ENCODE measurements around the gene MARCHF3. TPM values are rescaled to one million over a fixed set of nuclear protein-coding genes. Genes with fewer than 3 reads are reported as not detected.

MARCHF3 gene
- total RNA-seq, 2 donors from 2014 or later = 19.2 to 46.2 TPM

GRCh38 chr5:126883564-126884245 lies 146.7 kb downstream of the MARCHF3 start:
- no peaks in the 10 kb centered on the region for H3K4me1 Mint-ChIP-seq (ENCODE audit: low read depth in 2 of 2)
- H3K27ac Mint-ChIP-seq = no peak overlapping the region
- no peaks in the 10 kb centered on the region for H3K36me3 Mint-ChIP-seq
- H3K4me3 Mint-ChIP-seq = no peak overlapping the region
- no peaks in the 10 kb centered on the region for H3K27me3 Mint-ChIP-seq
- no peaks in the 10 kb centered on the region for H3K9me3 Mint-ChIP-seq
- DNase-seq (ENCODE audit: low spot score) = no peak
- no peak for ATAC-seq

DNA sequence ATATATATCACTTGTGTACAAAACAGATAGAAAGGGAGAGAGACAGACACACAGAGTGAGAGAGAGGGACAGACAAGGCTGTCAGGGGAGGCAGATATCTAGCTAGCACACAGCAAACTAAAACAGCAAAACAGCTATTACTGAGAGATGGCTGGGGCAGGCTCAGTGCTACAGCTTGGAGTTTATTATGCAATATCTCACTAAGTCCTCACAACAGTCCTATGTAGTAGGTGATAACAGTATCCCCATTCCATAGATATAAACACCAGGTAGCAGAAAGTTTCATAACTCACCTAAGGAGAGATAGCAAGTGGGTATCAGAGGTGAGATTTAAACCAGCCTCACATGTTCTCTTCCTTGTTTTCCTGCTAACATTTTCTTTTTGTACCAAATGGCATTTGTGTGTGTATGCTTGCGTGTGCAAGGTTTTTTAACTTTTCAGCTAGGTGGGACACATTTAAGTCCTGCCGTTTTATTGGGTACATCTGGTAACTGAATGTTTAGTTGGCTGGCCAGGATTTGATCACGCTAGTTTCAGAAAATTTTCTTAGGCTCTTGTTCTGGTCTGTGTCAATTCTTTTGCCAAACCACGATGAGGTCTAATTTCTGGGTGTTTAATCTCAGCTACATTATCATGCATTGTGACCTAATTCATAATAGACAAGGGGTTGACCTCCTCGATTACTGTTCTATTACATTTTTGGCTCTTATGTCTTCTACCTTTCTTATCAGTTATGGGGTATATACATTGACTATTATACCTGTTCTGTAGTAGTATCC lies 148.3 kb downstream of the MARCHF3 start:
- H3K27me3 Mint-ChIP-seq = no peaks in the 10 kb centered on the region
- peak in 1 of 2 donors; percentile 38 for ATAC-seq
- no peak overlapping the region for H3K4me3 Mint-ChIP-seq

DNA sequence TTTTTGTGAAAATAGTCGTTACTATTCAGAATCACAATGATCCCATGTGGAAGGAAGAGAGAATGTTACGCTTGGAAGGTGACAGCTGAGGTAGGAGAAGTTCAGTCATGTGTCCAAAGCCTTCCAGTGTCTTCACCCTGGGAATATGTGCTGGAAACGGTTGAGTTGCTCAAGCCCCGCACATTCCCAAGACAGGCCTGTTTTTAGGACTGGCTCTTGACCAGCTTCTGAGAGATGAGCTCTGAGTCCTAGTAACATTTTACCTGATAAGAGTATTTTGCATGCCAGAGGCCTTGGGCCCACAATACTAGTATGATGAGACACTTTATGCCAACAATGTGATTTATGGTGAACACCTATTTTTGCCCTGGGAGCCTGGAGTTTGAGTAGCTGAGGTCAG lies 151.7 kb downstream of the MARCHF3 start:
- Mint-ChIP-seq H3K9me3 (no peaks in the 10 kb centered on the region), H3K4me3 (no peak overlapping the region), H3K4me1 (ENCODE audit: low read depth in 2 of 2) (peaks cover 0 to 2% of the 10 kb centered on the region in 2 donors), H3K27me3 (no peaks in the 10 kb centered on the region), H3K36me3 (peaks cover 13% of the 10 kb centered on the region), H3K27ac (no peak overlapping the region)
- DNase-seq (ENCODE audit: low spot score) (no peak), ATAC-seq (no peak)

More for the DNA sequence above, 148.3 kb downstream of the MARCHF3 start:
- Mint-ChIP-seq H3K27ac (no peak overlapping the region), H3K9me3 (no peaks in the 10 kb centered on the region), H3K4me1 (ENCODE audit: low read depth in 2 of 2) (no peaks in the 10 kb centered on the region), H3K36me3 (peaks cover 9% of the 10 kb centered on the region)
- DNase-seq (ENCODE audit: low spot score) = no peak

DNA sequence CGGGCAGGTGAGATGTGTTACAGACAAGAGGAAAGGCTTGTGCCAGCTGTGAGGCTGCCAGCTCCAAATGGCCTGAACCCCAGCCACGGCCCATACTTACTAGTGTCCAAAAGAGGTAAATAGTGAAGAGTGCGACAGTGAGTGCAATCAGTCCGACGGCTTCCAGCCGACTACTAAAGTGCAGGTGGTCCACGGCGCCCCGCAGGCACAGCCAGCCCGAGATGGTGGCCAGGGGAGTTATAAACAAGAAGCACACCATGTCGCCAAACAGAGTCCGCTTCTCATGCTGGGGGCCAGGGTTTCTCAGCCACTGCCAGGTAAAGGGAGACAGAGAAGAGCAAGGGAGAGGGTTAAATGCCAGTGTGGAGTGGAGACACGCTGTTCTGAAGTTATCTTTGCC lies 152.3 kb downstream of the MARCHF3 start:
- DNase-seq (ENCODE audit: low spot score) = no peak
- Mint-ChIP-seq H3K4me3 (no peak overlapping the region), H3K36me3 (peaks cover 13% of the 10 kb centered on the region), H3K27me3 (no peaks in the 10 kb centered on the region), H3K27ac (no peak overlapping the region), H3K4me1 (ENCODE audit: low read depth in 2 of 2) (peaks cover 0 to 2% of the 10 kb centered on the region in 2 donors), H3K9me3 (no peaks in the 10 kb centered on the region)
- ATAC-seq = no peak

- Mint-ChIP-seq H3K27me3 (no peaks in the 10 kb centered on the region), H3K36me3 (peaks cover 13% of the 10 kb centered on the region), H3K9me3 (no peaks in the 10 kb centered on the region), H3K4me3 (no peak overlapping the region), H3K27ac (no peak overlapping the region), H3K4me1 (ENCODE audit: low read depth in 2 of 2) (peaks cover 0 to 2% of the 10 kb centered on the region in 2 donors)
- no peak for DNase-seq (ENCODE audit: low spot score)
- ATAC-seq = no peak
Observed at GRCh38 chr5:126877602-126878001, 152.8 kb downstream of the MARCHF3 start.

DNA sequence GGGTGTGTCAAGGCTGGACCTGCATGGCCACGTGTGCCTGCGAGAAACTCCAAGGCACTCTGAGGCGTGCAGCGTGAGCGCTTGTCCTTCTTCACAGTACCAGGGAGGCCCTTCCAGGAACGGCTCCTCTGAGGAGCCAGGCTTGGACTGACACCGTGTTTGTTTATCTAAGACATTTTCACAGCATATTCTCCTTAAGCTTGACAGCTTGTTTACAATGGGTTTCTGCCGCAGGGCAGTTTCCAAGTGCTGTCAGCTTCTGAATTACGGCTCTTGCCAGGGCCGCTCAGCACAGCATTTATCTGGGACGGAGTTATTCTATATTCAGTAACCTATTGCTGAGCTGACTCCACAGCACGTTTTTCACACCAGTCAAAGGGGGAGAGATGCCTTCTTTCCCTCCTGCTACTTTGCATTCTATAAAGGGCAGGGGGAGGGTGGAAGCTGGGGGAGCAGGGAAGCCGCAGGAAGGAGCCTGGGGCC lies 155.0 kb downstream of the MARCHF3 start:
- H3K36me3 Mint-ChIP-seq = peaks cover 13% of the 10 kb centered on the region
- H3K4me3 Mint-ChIP-seq = no peak overlapping the region
- DNase-seq (ENCODE audit: low spot score) = no peak
- no peak for ATAC-seq
- H3K4me1 Mint-ChIP-seq (ENCODE audit: low read depth in 2 of 2) = peaks cover 0 to 2% of the 10 kb centered on the region in 2 donors
- no peak overlapping the region for H3K27ac Mint-ChIP-seq
- H3K9me3 Mint-ChIP-seq = no peaks in the 10 kb centered on the region
- no peaks in the 10 kb centered on the region for H3K27me3 Mint-ChIP-seq

DNA sequence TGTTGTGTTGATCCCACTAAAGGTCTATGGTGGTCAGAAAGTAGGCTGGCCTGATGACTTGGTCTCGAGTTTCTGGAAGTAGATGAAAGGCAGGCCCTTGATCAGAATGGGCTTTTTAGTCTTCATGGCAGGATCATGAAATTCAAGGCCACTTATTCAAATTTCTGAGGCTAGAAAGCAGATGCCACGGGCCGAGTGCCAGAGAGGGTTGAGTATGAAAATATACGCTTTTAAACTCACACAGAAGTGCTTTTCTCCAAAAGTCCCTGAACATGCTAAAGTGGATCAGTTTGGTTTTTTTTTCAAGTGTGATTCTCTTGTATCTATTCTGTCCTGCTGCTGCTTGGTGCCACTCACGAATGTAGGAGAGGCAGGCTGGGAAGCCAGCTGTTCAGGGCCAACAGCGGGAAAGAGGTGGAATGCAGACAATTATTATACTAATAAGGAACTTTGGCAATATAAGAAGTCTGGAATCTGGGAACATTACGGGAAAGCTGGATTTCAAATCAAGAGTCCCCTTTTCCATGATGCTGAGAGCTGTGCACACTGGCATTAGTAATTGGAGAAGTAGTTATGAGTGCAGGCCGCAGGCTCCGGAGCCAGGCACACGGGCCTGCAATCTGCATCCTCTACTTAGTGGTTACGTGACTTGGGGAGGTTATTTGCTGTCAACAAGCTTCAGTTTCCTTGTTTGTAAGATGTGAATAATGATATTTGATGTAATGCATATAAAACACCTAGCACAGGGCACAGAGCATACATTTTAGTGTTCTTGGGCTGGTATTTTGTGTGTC lies 157.6 kb downstream of the MARCHF3 start:
- no peaks in the 10 kb centered on the region for H3K9me3 Mint-ChIP-seq
- peaks cover 9 to 11% of the 10 kb centered on the region in 2 donors for H3K4me1 Mint-ChIP-seq (ENCODE audit: low read depth in 2 of 2)
- H3K27me3 Mint-ChIP-seq = peaks cover 0 to 2% of the 10 kb centered on the region in 2 donors
- no peak for ATAC-seq
- peaks cover 10% of the 10 kb centered on the region for H3K36me3 Mint-ChIP-seq
- no peak for DNase-seq (ENCODE audit: low spot score)
- no peak overlapping the region for H3K4me3 Mint-ChIP-seq
- no peak overlapping the region for H3K27ac Mint-ChIP-seq

- Mint-ChIP-seq H3K9me3 (no peaks in the 10 kb centered on the region), H3K4me1 (ENCODE audit: low read depth in 2 of 2) (peaks cover 9 to 13% of the 10 kb centered on the region in 2 donors), H3K36me3 (no peaks in the 10 kb centered on the region), H3K4me3 (no peak overlapping the region), H3K27ac (no peak overlapping the region), H3K27me3 (peaks cover 0 to 2% of the 10 kb centered on the region in 2 donors)
- DNase-seq (ENCODE audit: low spot score) = no peak
- no peak for ATAC-seq
Observed at GRCh38 chr5:126871441-126871840, 158.9 kb downstream of the MARCHF3 start.

DNA sequence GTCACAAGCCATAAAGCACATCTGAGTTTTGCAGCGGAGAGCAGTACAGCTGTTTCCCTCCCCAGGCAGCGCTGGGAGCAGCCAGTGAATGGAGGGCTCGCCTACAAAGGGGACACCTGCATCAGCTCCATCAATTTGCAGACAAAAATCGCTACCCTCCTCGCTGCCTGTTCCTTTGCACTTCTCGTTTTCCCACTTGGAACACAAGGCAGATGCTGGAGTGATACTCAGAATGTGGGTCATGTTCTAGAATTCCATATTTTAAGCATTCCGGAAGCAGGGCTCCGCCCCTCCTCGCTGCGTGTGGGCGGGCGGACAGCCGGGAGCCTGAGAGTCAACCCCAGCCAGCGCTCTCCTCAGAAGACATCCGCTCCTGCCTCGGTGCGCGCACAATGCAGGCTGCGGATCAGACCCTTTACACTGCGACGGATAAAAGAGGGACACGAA lies 161.3 kb downstream of the MARCHF3 start:
- peak overlapping the region; percentile 3 for H3K4me3 Mint-ChIP-seq
- H3K27ac Mint-ChIP-seq = no peak overlapping the region
- H3K27me3 Mint-ChIP-seq = peaks cover 0 to 2% of the 10 kb centered on the region in 2 donors
- H3K4me1 Mint-ChIP-seq (ENCODE audit: low read depth in 2 of 2) = peaks cover 9 to 13% of the 10 kb centered on the region in 2 donors
- no peaks in the 10 kb centered on the region for H3K9me3 Mint-ChIP-seq
- H3K36me3 Mint-ChIP-seq = no peaks in the 10 kb centered on the region
- DNase-seq (ENCODE audit: low spot score) (no peak), ATAC-seq (peak; percentile 56 to 68)

GRCh38 chr5:126868338-126869004 lies 161.9 kb downstream of the MARCHF3 start:
- Mint-ChIP-seq H3K9me3 (no peaks in the 10 kb centered on the region), H3K27ac (no peak overlapping the region), H3K36me3 (no peaks in the 10 kb centered on the region), H3K4me1 (ENCODE audit: low read depth in 2 of 2) (peaks cover 9 to 11% of the 10 kb centered on the region in 2 donors), H3K27me3 (peaks cover 0 to 2% of the 10 kb centered on the region in 2 donors), H3K4me3 (peak overlapping the region; percentile 3)
- ATAC-seq (no peak), DNase-seq (ENCODE audit: low spot score) (no peak)

- ATAC-seq (no peak), DNase-seq (ENCODE audit: low spot score) (no peak)
- Mint-ChIP-seq H3K27me3 (peaks cover 0 to 2% of the 10 kb centered on the region in 2 donors), H3K4me1 (ENCODE audit: low read depth in 2 of 2) (peaks cover 9 to 11% of the 10 kb centered on the region in 2 donors), H3K4me3 (no peak overlapping the region), H3K9me3 (no peaks in the 10 kb centered on the region), H3K36me3 (no peaks in the 10 kb centered on the region), H3K27ac (no peak overlapping the region)
Observed at GRCh38 chr5:126866851-126867636, 163.3 kb downstream of the MARCHF3 start.

DNA sequence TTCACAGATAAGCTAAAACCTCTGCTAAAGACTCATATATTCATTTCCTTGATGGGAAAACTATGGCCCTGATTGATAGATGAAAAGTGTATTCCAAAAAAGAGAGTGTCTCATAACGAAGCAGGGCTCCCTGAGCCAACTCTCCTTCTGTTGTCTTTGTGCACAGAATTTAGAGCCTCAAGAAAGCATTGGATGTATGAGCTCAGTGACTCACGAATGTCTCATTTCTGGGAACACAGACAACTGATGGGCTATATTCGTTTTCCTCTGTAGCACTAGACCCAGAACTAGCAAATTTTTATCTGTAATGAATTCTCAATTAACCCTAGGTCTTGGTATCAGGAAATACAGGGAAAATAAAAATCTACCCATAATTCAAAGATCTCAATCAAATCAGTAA lies 165.1 kb downstream of the MARCHF3 start:
- H3K27ac Mint-ChIP-seq = no peak overlapping the region
- no peak for DNase-seq (ENCODE audit: low spot score)
- H3K27me3 Mint-ChIP-seq = peaks cover 0 to 2% of the 10 kb centered on the region in 2 donors
- H3K4me1 Mint-ChIP-seq (ENCODE audit: low read depth in 2 of 2) = peaks cover 9 to 11% of the 10 kb centered on the region in 2 donors
- H3K4me3 Mint-ChIP-seq = no peak overlapping the region
- H3K36me3 Mint-ChIP-seq = no peaks in the 10 kb centered on the region
- no peak for ATAC-seq
- no peaks in the 10 kb centered on the region for H3K9me3 Mint-ChIP-seq

Data from natural killer cell treated with Interleukin-12 subunit alpha and Interleukin-12 subunit beta and Interleukin-15 and Interleukin-18, amount 100 ng/mL, for 72 hours (primary cell).